HG02981 (cell line): ENCODE measurements around the gene PP2D1.
A peak's percentile ranks its signal among the peaks of the same experiment; 100 is the strongest.
"Not testable (repeated sequence)": the region's sequence is repeated elsewhere in the genome, so short reads cannot be mapped to it uniquely, and the experiment has no call there.

Experiments
- ATAC-seq: cut with Tn5 transposase; IDR thresholded peaks from one replicate; pipeline ENCODE4 v1.9.1; 2021; ENCODE audit warnings: mild to moderate bottlenecking, moderate library complexity; ENCODE audit not compliant: unreplicated experiment

The PP2D1 gene, protein sequence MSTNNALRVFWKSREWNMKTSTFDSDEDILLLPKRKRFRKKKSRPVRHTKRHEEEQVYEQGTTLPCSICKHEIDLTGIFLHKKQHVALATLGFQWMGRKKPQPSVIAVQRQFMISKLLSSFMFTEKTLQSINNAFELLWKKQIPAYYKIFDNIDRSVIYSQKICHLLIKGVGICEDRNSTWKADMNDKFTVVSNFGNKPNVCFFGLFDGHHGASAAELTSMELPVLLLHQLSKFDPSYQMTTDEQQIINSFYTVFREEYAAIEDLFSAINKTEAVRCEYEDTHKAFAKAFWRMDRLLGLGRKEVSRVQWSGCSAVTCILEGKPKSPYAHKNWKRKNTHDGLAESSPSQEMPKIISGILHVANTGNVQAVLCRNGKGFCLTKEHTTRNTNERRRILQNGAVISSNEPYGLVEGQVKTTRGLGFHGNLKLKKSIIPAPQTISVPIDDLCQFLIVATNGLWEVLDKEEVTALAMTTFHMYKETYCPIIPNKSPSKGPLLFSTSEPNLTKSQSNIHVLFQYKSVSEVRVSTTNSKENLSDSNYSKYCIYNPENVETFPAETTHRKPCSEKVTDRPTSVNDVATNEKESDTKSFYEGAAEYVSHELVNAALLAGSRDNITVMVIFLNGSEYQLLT

DNA sequence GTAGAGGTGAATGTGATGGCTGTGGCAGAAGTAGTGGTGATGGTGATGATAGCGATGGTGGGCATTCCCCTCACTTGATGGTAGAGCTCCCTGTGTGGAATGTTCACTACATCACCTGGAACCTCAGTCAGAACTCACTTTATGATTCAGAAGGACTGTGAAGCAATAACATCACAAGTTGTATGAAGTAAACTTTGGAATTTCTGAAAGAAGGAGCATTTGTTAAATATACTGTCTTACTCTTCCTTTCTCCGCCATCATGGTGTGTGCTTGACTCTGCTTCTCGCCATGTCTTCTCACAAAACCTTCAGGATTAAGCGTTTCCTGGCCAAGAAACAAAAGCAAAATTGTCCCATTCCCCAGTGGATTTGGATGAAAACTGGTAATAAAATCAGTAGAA is at the start of gene PP2D1:
Gene PP2D1, minus strand, starts transcription at position 101 of the 400 bp plus-strand sequence. CDS start 192 bp downstream, outside the sequence.
- ATAC-seq = no peak

- ATAC-seq = peak; percentile 84
Measured at GRCh38 chr3:20060974-20061685, 49.1 kb upstream of the PP2D1 start.

GRCh38 chr3:20059929-20060328 is 47.9 kb upstream of the PP2D1 start:
- no peak for ATAC-seq

DNA sequence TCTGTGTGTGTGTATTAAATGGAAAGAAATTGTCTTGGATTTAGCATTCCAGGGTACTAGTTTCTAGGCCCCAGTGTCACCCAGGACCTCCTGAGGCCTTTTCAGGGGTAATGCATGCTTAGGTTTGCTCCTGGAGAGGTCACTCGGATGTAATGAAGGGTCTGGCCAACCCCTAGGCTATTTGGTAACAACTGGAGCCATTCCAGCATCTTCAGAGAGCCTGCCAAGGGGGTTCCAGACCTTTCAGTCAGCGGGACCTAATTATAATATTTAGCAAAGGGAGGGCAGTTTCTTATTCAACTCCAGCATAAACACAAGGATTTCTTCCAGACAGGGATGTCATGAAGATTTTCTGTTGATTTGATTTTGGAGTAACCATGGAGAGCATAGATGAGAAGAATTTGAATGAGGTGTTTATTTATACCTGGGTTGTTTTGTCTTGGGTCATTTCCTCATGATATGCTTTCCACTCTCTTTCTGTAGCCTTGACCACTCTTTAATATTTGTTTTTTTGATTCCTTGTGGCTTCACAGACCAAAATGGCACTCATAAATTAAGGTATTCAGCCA is 45.6 kb upstream of the PP2D1 start:
- ATAC-seq = no peak

GRCh38 chr3:20056725-20057611 is 44.9 kb upstream of the PP2D1 start:
- ATAC-seq = peak; percentile 30

DNA sequence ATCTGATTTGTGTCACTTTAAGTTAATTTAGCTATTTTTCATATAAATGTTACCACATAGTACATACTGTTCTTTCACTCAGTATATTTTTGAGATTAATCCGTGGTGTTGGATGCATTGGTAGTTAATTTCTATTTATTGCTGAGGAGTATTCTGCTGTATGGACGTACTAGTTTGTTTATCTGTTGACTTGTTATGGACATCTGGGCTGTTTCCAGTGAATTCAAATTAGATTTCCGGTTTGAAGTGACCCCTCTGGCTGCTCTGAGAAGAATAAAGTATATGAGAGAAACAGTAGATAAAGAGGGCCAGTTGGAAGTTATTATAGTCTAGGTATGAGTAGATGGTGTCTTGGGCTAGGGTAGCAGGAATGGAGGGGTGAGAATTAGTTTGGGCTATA is 43.8 kb upstream of the PP2D1 start:
- no peak for ATAC-seq

DNA sequence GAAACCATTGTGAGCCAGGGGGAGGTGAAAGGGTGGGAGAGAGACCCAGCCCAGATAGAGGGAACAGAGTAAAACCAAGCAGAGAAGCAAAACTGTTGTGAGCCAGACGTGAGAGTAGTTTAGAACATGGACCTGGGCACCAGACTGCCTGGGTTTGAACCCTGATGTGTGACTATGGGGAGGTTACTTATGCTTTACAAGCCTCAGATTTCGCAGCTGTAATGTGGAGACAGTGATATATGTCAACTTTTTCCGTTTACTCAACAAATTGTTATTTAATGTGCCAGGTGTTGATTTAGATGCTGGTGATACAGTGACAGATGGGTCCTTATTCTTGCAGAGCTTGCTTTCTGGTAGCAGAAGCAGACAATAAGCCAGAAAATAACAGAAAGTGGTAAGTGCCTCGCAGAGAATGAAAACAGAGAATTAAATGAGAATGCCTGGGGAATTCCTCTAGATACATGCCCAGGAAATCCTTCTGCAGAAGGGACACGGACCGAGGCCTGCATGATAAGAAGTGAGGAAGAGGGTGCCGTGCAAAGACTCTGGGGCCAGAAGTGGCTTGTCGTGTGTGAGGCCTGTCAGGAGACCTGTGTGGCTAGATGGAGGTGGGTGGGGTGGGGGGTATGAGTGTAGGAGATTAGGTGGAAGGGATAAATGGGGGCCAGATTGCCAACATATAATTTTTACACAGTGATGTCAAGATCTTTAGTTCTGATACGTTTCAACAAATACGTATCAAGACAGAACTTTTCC is 43.1 kb upstream of the PP2D1 start:
- ATAC-seq = peak; percentile 12

DNA sequence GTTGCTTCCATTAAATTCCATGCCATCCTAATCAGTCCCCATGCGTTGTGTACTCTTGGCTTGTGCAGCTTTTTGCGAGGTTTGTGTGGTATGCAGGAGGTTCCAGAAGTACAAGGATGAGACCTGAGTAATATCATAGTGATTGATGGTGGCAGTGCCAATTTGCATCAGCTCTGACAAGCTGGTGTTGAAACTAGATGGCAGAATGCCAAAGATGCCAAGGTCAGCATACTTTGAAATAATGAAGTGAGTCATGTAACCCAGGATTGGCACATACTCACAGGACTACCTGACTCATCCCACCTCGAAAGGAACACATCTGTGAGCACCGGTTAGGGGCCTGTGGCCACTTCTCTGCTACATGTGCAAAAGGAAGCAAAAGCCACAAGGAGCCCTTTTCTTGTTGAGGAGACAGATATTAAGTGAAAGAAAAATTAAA is 42.5 kb upstream of the PP2D1 start:
- ATAC-seq = peak; percentile 90

- ATAC-seq = no peak
Measured at GRCh38 chr3:20052851-20053250, 40.8 kb upstream of the PP2D1 start.

GRCh38 chr3:20051123-20051806 is 39.2 kb upstream of the PP2D1 start:
- no peak for ATAC-seq

DNA sequence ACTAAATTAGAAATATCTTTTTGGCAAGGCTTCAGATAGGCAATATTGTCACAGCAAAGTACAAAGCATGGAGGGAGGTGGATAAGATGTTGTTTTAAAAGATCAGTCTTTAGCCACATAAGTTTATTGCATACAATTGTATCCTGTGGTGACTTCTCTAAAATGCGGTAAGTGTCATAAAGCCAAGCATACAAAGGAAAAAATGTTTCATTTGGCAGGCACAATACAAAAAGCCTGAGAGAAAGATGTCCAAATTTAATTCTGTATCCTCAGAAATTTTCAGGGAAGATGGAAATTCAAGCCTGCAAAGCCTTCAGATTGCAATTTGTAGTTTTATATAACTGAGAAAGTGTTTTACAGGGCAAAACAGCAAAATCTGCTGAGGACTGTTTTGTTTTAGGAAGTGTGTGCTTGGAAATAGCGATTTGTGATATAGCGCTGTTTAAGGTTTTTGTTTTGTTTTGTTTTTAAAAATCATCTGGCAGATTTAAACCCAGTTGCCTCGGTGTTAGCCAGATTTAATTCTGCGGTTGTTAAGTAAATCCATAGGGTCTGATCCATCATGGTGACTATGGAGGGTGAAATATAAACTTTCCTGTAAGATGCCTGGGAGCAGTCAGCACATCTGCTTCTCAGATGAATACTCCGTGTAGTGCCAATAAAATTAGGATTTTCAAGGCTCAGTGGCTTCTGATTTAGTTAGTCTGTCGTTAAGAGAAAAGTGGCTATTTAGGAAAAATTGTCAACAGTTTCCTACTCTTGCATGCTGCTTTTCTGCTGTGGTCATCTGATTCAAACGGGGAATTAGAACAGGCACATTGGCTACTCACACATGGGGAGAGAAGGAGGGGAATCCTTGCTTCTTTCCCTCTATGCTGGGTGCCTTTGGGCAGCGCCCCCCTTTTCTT is 36.2 kb upstream of the PP2D1 start:
- ATAC-seq = no peak

- no peak for ATAC-seq
Measured at GRCh38 chr3:20047341-20047779, 35.3 kb upstream of the PP2D1 start.

GRCh38 chr3:20046556-20046955 is 34.5 kb upstream of the PP2D1 start:
- ATAC-seq = no peak

- ATAC-seq = not testable (repeated sequence)
Measured at GRCh38 chr3:20045141-20045540, 33.1 kb upstream of the PP2D1 start.

GRCh38 chr3:20043825-20044224 is 31.8 kb upstream of the PP2D1 start:
- no peak for ATAC-seq

DNA sequence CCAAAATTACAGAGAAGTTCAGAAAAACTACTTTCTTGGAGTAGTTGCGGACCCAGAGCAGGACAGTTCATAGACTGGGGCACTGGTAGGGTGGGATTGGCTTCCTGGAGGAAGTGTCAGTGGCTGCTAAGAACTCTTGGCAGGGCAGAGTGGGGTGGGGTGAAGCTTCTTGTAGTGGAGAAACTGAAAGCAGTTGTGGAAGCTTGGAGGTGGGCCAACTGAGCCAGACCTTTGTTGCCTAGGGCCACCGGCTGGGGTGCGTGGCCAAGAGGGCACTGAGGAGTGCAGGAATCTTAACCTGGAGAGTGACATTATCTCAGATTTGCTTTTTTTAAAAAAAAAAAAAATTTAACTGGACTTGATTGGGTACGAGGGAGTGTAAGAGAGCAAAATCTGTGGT is 31.3 kb upstream of the PP2D1 start:
- ATAC-seq = peak; percentile 19

DNA sequence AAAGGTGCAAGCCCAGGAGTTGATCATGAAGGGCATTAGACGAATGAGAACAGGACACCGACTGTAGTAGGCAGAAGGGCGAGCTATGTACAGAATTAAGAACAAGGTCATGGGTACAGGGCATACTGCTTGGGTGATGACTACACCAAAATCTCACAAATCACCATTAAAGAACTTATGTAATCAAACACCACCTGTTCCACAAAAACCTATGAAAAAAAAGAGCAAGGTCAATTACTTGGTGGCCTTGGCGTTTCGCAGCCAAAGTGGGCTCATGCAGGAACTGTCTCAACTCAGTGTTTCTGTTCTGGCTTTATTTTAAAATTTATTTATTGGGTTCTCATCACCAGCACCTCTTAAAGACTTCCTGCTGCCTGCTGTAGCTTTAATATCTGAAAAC is 30.3 kb upstream of the PP2D1 start:
- no peak for ATAC-seq

DNA sequence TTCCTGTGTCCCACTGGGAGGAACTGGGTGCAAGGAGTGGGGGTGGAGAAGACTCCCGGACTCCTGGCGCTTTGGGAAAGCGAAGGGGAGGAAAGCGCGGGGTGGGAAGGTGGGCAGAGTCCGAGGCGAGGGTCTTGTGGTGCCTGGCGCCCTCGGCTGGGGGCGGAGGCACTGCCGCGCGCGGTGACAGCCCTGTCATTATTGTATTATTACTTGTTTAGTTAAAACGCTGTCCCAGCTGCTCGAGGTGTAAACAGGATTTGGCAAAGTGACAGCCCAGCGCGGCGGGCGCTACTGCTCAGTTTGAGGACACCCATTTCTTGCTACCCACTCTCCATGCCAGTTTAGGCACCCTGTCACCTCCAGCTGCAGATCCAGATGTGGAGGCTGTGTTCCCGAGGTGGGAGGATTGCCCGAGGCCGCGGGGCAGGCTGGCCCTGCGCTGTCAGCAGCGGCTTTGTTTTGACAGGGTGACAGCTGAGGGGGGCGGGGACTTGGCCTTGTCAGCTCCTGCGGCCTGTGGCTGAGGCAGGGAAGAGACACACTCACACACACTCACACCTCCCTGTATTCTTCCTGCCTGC is 29.2 kb upstream of the PP2D1 start:
- ATAC-seq = peak; percentile 32
